ENCODE data around the gene CLDN22. TPM values are rescaled to one million over a fixed set of nuclear protein-coding genes. Genes with fewer than 3 reads are reported as not detected.

The CLDN22 gene
- polyA plus RNA-seq, 1 of the 3 experiments (the other 2 are of a cell fraction): 0.05 TPM

- TF ChIP-seq, protein P1, sequence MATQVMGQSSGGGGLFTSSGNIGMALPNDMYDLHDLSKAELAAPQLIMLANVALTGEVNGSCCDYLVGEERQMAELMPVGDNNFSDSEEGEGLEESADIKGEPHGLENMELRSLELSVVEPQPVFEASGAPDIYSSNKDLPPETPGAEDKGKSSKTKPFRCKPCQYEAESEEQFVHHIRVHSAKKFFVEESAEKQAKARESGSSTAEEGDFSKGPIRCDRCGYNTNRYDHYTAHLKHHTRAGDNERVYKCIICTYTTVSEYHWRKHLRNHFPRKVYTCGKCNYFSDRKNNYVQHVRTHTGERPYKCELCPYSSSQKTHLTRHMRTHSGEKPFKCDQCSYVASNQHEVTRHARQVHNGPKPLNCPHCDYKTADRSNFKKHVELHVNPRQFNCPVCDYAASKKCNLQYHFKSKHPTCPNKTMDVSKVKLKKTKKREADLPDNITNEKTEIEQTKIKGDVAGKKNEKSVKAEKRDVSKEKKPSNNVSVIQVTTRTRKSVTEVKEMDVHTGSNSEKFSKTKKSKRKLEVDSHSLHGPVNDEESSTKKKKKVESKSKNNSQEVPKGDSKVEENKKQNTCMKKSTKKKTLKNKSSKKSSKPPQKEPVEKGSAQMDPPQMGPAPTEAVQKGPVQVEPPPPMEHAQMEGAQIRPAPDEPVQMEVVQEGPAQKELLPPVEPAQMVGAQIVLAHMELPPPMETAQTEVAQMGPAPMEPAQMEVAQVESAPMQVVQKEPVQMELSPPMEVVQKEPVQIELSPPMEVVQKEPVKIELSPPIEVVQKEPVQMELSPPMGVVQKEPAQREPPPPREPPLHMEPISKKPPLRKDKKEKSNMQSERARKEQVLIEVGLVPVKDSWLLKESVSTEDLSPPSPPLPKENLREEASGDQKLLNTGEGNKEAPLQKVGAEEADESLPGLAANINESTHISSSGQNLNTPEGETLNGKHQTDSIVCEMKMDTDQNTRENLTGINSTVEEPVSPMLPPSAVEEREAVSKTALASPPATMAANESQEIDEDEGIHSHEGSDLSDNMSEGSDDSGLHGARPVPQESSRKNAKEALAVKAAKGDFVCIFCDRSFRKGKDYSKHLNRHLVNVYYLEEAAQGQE (IDR thresholded peaks at IDR 0.05; ENCODE audit: low read depth, low read length): no peak
- TF ChIP-seq TCF12 (IDR thresholded peaks at IDR 0.05): no peak
- no peak for TF ChIP-seq EP300 (IDR thresholded peaks at IDR 0.05; ENCODE audit: borderline replicate concordance in 1 of 2, low read depth in 1 of 2, low read length in 1 of 2)
- TF ChIP-seq RAD21 (IDR thresholded peaks at IDR 0.05; ENCODE audit: low read length): no peak
Measured at GRCh38 chr4:183304067-183304466, 16.0 kb downstream of the CLDN22 start (continued).

DNA sequence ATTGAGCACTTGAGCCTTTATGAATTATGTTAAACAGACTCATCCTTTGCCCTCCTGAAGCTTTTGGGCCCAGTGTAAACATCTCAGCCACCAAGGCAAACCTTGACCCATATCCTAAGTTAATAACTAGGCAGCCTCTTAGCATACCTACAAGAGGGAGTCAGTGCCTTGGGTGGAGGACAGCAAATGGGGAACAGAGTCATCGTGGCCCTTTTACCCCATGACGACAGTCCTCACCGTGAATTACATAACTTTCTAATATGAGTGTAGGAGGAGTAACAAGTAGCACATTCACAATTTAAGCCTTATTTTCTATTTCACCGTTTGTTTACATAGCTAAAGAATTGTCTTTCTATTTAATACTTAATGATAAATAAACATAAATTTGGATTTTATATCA lies 16.8 kb downstream of the CLDN22 start:
- Histone ChIP-seq H3K9ac (no peak overlapping the region), H4K20me1 (ENCODE audit: insufficient read depth) (no peaks in the 10 kb centered on the region), H3K79me2 (ENCODE audit: insufficient read depth) (no peaks in the 10 kb centered on the region), H3F3A (replicated peaks; ENCODE audit: insufficient read depth) (no peaks in the 10 kb centered on the region), H3K36me3 (replicated peaks in 1 of 2; ENCODE audit: control insufficient read depth in 1 of 2, insufficient read depth in 2 of 2, low read length in 1 of 2) (peaks cover 3 to 33% of the 10 kb centered on the region in 2 experiments), H3K4me3 (ENCODE audit: low read depth in 2 of 2, low read length in 1 of 2) (no peak overlapping the region), H3K9me3 (no peaks in the 10 kb centered on the region), H3K27me3 (ENCODE audit: insufficient read depth) (no peaks in the 10 kb centered on the region), H3K27ac (ENCODE audit: low read depth in 2 of 2, low read length in 1 of 2) (no peak overlapping the region), H3K4me1 (ENCODE audit: control insufficient read depth in 1 of 2, insufficient read depth in 2 of 2, low read depth in 1 of 2, low read length in 1 of 2) (no peaks in the 10 kb centered on the region; a peak in 1 of 4 replicates), H2AFZ (ENCODE audit: low read depth) (no peak overlapping the region), H3K9me2 (no peaks in the 10 kb centered on the region), H3K4me2 (no peak overlapping the region)
- TF ChIP-seq, protein P2, sequence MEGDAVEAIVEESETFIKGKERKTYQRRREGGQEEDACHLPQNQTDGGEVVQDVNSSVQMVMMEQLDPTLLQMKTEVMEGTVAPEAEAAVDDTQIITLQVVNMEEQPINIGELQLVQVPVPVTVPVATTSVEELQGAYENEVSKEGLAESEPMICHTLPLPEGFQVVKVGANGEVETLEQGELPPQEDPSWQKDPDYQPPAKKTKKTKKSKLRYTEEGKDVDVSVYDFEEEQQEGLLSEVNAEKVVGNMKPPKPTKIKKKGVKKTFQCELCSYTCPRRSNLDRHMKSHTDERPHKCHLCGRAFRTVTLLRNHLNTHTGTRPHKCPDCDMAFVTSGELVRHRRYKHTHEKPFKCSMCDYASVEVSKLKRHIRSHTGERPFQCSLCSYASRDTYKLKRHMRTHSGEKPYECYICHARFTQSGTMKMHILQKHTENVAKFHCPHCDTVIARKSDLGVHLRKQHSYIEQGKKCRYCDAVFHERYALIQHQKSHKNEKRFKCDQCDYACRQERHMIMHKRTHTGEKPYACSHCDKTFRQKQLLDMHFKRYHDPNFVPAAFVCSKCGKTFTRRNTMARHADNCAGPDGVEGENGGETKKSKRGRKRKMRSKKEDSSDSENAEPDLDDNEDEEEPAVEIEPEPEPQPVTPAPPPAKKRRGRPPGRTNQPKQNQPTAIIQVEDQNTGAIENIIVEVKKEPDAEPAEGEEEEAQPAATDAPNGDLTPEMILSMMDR (IDR thresholded peaks at IDR 0.05): no peak
- TF ChIP-seq RCOR1 (IDR thresholded peaks at IDR 0.05; ENCODE audit: low read length) (no peak), NFIC (IDR thresholded peaks at IDR 0.05; ENCODE audit: borderline replicate concordance) (no peak), EZH2phosphoT487 (IDR thresholded peaks at IDR 0.05; ENCODE audit: borderline replicate concordance, low read depth) (no peak), TCF12 (IDR thresholded peaks at IDR 0.05) (no peak), EP300 (IDR thresholded peaks at IDR 0.05; ENCODE audit: borderline replicate concordance in 1 of 2, low read depth in 1 of 2, low read length in 1 of 2) (no peak), CHD2 (IDR thresholded peaks at IDR 0.05; ENCODE audit: low read length, partially characterized antibody) (no peak), GABPA (IDR thresholded peaks at IDR 0.05; ENCODE audit: low read depth) (no peak), RAD21 (IDR thresholded peaks at IDR 0.05; ENCODE audit: low read length) (no peak), FOXM1 (IDR thresholded peaks at IDR 0.05; ENCODE audit: low read depth) (no peak), YY1 (IDR thresholded peaks at IDR 0.05; ENCODE audit: low read depth) (no peak)
- TF ChIP-seq, protein P1 (IDR thresholded peaks at IDR 0.05; ENCODE audit: low read depth, low read length): no peak
- TF ChIP-seq, protein P3, sequence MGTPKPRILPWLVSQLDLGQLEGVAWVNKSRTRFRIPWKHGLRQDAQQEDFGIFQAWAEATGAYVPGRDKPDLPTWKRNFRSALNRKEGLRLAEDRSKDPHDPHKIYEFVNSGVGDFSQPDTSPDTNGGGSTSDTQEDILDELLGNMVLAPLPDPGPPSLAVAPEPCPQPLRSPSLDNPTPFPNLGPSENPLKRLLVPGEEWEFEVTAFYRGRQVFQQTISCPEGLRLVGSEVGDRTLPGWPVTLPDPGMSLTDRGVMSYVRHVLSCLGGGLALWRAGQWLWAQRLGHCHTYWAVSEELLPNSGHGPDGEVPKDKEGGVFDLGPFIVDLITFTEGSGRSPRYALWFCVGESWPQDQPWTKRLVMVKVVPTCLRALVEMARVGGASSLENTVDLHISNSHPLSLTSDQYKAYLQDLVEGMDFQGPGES (IDR thresholded peaks at IDR 0.05; ENCODE audit: low read depth, low read length): no peak
- DNase-seq: no peak
- WGBS (ENCODE audit: low lambda C conversion rate): 97% methylated on average over 4 of the region's 4 CpGs
- ChIA-PET POLR2A (no interaction called here), CTCF (interaction anchor here (1.0 kb wide), 1 partner anchor 41 kb away, joined by 4 read pairs; no protein-coding TSS in a partner anchor)
